CD14-positive monocyte (primary cell): Measurements from ENCODE around the gene ZNF668. TPM values are rescaled to one million over a fixed set of nuclear protein-coding genes. Genes with fewer than 3 reads are reported as not detected.
A peak's percentile ranks its signal among the peaks of the same experiment; 100 is the strongest.

ENCODE experiments used
- DNase-seq, 3 donors: peaks; one replicate each; pipeline ENCODE4 v3.0.0-alpha.2; 2011 to 2022
- H2AFZ ChIP-seq: 2 replicates; pipeline ENCODE4 v1.6.0; 2012; ENCODE audit warnings: mild to moderate bottlenecking, low read depth, low read length, inconsistent platforms; ENCODE audit not compliant: insufficient read depth, poor library complexity, severe bottlenecking
- H3K27ac ChIP-seq, 2 donors: 1 replicate in 1 of 2; 2 replicates in 1 of 2; pipeline ENCODE4 v1.5.1; 2012 to 2013; ENCODE audit warnings: low read length in 2 of 2, control low read depth in 1 of 2, inconsistent platforms in 1 of 2, low read depth in 1 of 2, mild to moderate bottlenecking in 1 of 2
- H3K27me3 ChIP-seq, 2 donors: one replicate each; pipeline versions ENCODE4 v1.6.0 to v1.6.1; 2011 to 2013; ENCODE audit warnings: low read length in 2 of 2; ENCODE audit not compliant: control insufficient read depth in 2 of 2, insufficient read depth in 2 of 2
- H3K36me3 ChIP-seq, 2 donors: replicated peaks in 1 of 2; 1 replicate in 1 of 2; 2 replicates in 1 of 2; pipeline versions ENCODE4 v1.5.1 to v1.6.1; 2012 to 2013; ENCODE audit warnings: low read length in 2 of 2, control low read depth in 1 of 2, inconsistent platforms in 1 of 2, mild to moderate bottlenecking in 1 of 2; ENCODE audit not compliant: insufficient read depth in 2 of 2, control insufficient read depth in 1 of 2
- H3K4me1 ChIP-seq, 2 donors: 1 replicate in 1 of 2; 2 replicates in 1 of 2; pipeline versions ENCODE4 v1.5.1 to v1.6.1; 2012 to 2013; ENCODE audit warnings: low read length in 2 of 2, control low read depth in 1 of 2, inconsistent platforms in 1 of 2, mild to moderate bottlenecking in 1 of 2, moderate library complexity in 1 of 2; ENCODE audit not compliant: insufficient read depth in 2 of 2, control insufficient read depth in 1 of 2
- H3K4me2 ChIP-seq: replicated peaks from 2 replicates; pipeline ENCODE3; 2012; ENCODE audit warnings: low read length, moderate library complexity, mild to moderate bottlenecking; ENCODE audit not compliant: poor library complexity, severe bottlenecking; ENCODE audit errors: extremely low read depth
- H3K4me3 ChIP-seq, 3 experiments: fragments of 200-600 bp in 1 of 3; sonication (generic) in 1 of 3; replicated peaks in 1 of 3; 1 replicate in 2 of 3; 2 replicates in 1 of 3; pipeline ENCODE4 v1.5.1; 2011 to 2013; ENCODE audit warnings: low read length in 3 of 3, mild to moderate bottlenecking in 3 of 3, control low read depth in 2 of 3, low read depth in 2 of 3, inconsistent platforms in 1 of 3, moderate library complexity in 1 of 3
- H3K79me2 ChIP-seq: 2 replicates; pipeline ENCODE4 v1.6.0; 2012; ENCODE audit warnings: mild to moderate bottlenecking, control low read depth, inconsistent platforms, low read length, moderate library complexity; ENCODE audit not compliant: insufficient read depth
- H3K9ac ChIP-seq: 2 replicates; pipeline ENCODE4 v1.6.0; 2017; ENCODE audit warnings: low read length, mild to moderate bottlenecking; ENCODE audit not compliant: insufficient read depth, poor library complexity, severe bottlenecking
- H3K9me3 ChIP-seq, 2 donors: replicated peaks in 1 of 2; 1 replicate in 1 of 2; 2 replicates in 1 of 2; pipeline versions ENCODE4 v1.5.1 to v1.6.1; 2012 to 2013; ENCODE audit warnings: low read length in 2 of 2, control low read depth in 1 of 2; ENCODE audit not compliant: control insufficient read depth in 1 of 2, insufficient read depth in 1 of 2
- H4K20me1 ChIP-seq: 2 replicates; pipeline ENCODE4 v1.6.0; 2012; ENCODE audit warnings: mild to moderate bottlenecking, low read length, control low read depth, moderate library complexity; ENCODE audit not compliant: insufficient read depth
- H3K27ac Mint-ChIP-seq, 7 donors: one replicate each; pipeline ENCODE4 v1.8.0; 2020; ENCODE audit warnings: mild to moderate bottlenecking in 7 of 7, mixed read lengths in 7 of 7, moderate library complexity in 6 of 7, inconsistent platforms in 2 of 7
- H3K27me3 Mint-ChIP-seq, 3 donors: one replicate each; pipeline ENCODE4 v1.8.0; 2021 to 2022; ENCODE audit warnings: low read depth in 3 of 3, mild to moderate bottlenecking in 3 of 3, mixed read lengths in 3 of 3, moderate library complexity in 3 of 3, inconsistent platforms in 1 of 3
- H3K36me3 Mint-ChIP-seq, 2 donors: one replicate each; pipeline ENCODE4 v1.8.0; 2020; ENCODE audit warnings: mixed read lengths in 2 of 2, inconsistent platforms in 1 of 2, mild to moderate bottlenecking in 1 of 2
- H3K4me1 Mint-ChIP-seq: one replicate; pipeline ENCODE4 v1.8.0; 2020; ENCODE audit warnings: mild to moderate bottlenecking, mixed read lengths
- H3K4me3 Mint-ChIP-seq, 2 donors: one replicate each; pipeline ENCODE4 v1.8.0; 2020; ENCODE audit warnings: mild to moderate bottlenecking in 2 of 2, mixed read lengths in 2 of 2, moderate library complexity in 1 of 2
- H3K9me3 Mint-ChIP-seq, 7 donors: one replicate each; pipeline ENCODE4 v1.8.0; 2020 to 2022; ENCODE audit warnings: mixed read lengths in 7 of 7, mild to moderate bottlenecking in 6 of 7, moderate library complexity in 6 of 7, inconsistent platforms in 2 of 7
- CTCF ChIP-seq: fragments of 200-600 bp; IDR thresholded peaks from one replicate; pipeline ENCODE4 v1.8.0; 2022; ENCODE audit warnings: antibody characterized with exemption, mild to moderate bottlenecking
- WGBS: methylation state at CpG from one replicate; pipeline ENCODE4 v1.1.5; 2013; ENCODE audit warnings: missing lambda C conversion rate; ENCODE audit not compliant: insufficient coverage; 5-methylcytosine and 5-hydroxymethylcytosine counted together
- intact Hi-C, 2 donors: fragments of 100-400 bp; cut with micrococcal nuclease; formaldehyde crosslinking; loops; one replicate each; pipeline versions ENCODE4 v1.15.0 to v1.15.1; 2023
- polyA plus RNA-seq, 3 donors: library from polyadenylated mRNA; depleted of rRNA in 1 of 3; unstranded in 2 of 3; stranded (reverse) in 1 of 3; fragments of 300-500 nt in 2 of 3; fragments of >200 nt in 1 of 3; fragmentation: Illumina TruSeq in 2 of 3; gene quantifications; 1 replicate in 2 of 3; 2 replicates in 1 of 3; pipeline ENCODE4 v1.2.3, GENCODE V29; 2012 to 2021

The ZNF668 gene
- polyA plus RNA-seq, 3 donors, result 3.8 to 4.8 (median 4.5) TPM

DNA sequence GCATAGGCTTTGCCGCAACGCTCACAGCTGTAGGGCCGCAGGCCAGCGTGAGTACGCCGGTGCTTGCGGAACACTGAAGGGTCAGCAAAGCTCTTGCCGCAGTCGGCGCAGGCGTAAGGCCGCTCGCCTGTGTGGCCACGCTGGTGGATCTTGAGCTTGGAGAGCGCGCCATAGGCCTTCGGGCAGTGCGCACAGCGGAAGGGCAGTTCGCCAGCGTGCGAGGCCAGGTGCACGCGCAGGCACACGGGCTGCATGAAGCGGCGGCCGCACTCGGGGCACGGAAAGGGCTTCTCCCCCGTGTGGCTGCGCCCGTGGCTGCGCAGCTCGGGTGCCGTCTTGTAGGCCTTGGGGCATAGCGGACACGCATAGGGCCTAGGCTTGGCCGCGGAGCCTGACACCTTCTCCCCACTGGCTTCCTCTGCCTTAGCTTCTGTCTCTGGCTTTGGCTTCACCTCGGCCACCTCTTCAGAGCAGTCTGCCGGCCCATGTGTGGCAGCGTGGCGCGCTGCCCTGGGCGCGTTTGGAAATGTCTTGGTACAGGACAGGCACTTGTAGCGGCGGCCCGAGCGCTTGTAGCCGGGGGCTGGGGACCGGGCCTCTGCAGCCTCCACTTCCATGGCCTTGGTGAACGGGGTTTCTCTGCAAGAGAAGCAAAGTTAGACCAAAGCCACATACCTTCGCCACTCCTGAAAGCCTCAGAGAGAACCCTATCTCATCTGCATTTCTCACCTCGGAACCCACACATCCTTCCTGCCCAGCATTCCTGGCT is 10.0 kb downstream of the ZNF668 start:
- H3K4me1 ChIP-seq, result peaks cover 0 to 5% of the 10 kb centered on the region in 2 donors
- H3K9ac ChIP-seq, result no peak overlapping the region
- DNase-seq, result no peak
- H2AFZ ChIP-seq, result no peak overlapping the region
- H3K79me2 ChIP-seq, result peaks cover 34% of the 10 kb centered on the region
- H3K4me3 ChIP-seq, result no peak overlapping the region
- Mint-ChIP-seq H3K27ac (peak overlapping the region in 4 of 7 donors; percentile 5 to 82 (median 32)), H3K4me3 (peak overlapping the region in 1 of 2 donors; percentile 48), H3K27me3 (peaks cover 0 to 5% (median 1%) of the 10 kb centered on the region in 3 donors), H3K36me3 (peaks cover 39 to 66% of the 10 kb centered on the region in 2 donors), H3K9me3 (peaks cover 0 to 3% (median 0%) of the 10 kb centered on the region in 7 donors), H3K4me1 (peaks cover 15% of the 10 kb centered on the region)
- H3K9me3 ChIP-seq, result no peaks in the 10 kb centered on the region
- H3K4me2 ChIP-seq, result no peak overlapping the region
- no peak for TF ChIP-seq CTCF
- 76% methylated on average over 49 of the region's 56 CpGs for WGBS
- H3K27ac ChIP-seq, result no peak overlapping the region
- H3K27me3 ChIP-seq, result no peaks in the 10 kb centered on the region
- H4K20me1 ChIP-seq, result peaks cover 26% of the 10 kb centered on the region
- peaks cover 25 to 44% of the 10 kb centered on the region in 2 donors for H3K36me3 ChIP-seq
- intact Hi-C loops, result no loop called here

DNA sequence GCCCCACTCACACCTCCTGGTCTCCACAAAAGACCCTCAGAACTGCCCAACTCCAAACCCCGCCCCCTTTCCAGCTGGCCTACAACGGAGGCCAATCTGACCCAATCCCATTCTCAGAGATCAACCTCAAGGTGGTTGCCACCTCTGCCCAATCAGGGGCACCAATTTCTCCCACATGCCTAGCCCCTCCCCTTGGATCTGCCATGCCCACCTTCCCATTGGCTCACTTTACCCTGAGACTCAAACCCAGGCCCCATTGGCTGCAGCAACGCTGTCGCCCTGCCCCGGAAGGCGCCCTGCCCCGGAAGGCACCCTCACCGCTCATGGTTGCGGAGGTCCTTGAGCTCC is 10.6 kb downstream of the ZNF668 start:
- no peak for TF ChIP-seq CTCF
- Mint-ChIP-seq H3K9me3 (peaks cover 0 to 3% (median 0%) of the 10 kb centered on the region in 7 donors), H3K27me3 (peaks cover 0 to 5% (median 1%) of the 10 kb centered on the region in 3 donors), H3K4me1 (peaks cover 15% of the 10 kb centered on the region), H3K4me3 (no peak overlapping the region), H3K27ac (peak overlapping the region in 3 of 7 donors; percentile 10 to 57 (median 55)), H3K36me3 (peaks cover 39 to 68% of the 10 kb centered on the region in 2 donors)
- Histone ChIP-seq H3K36me3 (peaks cover 25 to 44% of the 10 kb centered on the region in 2 donors), H3K79me2 (peaks cover 28% of the 10 kb centered on the region), H3K9me3 (no peaks in the 10 kb centered on the region), H3K4me2 (no peak overlapping the region), H2AFZ (no peak overlapping the region), H3K4me3 (no peak overlapping the region), H3K27ac (no peak overlapping the region), H3K27me3 (no peaks in the 10 kb centered on the region), H4K20me1 (peaks cover 20% of the 10 kb centered on the region), H3K9ac (no peak overlapping the region), H3K4me1 (peaks cover 0 to 5% of the 10 kb centered on the region in 2 donors)
- DNase-seq, result no peak
- 94% methylated on average over 9 of the region's 9 CpGs for WGBS
- intact Hi-C loops, result no loop called here
